ENCODE data around the gene COL16A1. TPM values are rescaled to one million over a fixed set of nuclear protein-coding genes. Genes with fewer than 3 reads are reported as not detected.

COL16A1 gene
- polyA plus RNA-seq, 1 experiment, result 35.4 TPM

GRCh38 chr1:31663622-31664452 lies 40.0 kb downstream of the COL16A1 start:
- no peaks in the 10 kb centered on the region for H3K9me3 ChIP-seq (ENCODE audit: control insufficient read depth, insufficient read depth, low read length)
- no peak overlapping the region for H3K27ac ChIP-seq (ENCODE audit: low read depth, low read length)
- H3K27me3 ChIP-seq (ENCODE audit: control insufficient read depth, insufficient read depth, low read length), result no peaks in the 10 kb centered on the region
- no peak for DNase-seq (ENCODE audit: low read depth, low spot score)
- peak; percentile 92 for TF ChIP-seq CTCF (IDR thresholded peaks at IDR 0.05; ENCODE audit: low read depth, low read length)
- CTCF ChIA-PET, result interaction anchor here (0.7 to 6.5 kb wide), 12 partner anchors 39 to 300 kb away, joined by 3 to 52 read pairs (median 6); partner anchors contain the start of gene COL16A1
- no peak overlapping the region for H3K4me3 ChIP-seq (ENCODE audit: low read depth, low read length)
- POLR2A ChIA-PET, result interaction anchor here (0.9 to 1.1 kb wide), 4 partner anchors 41 to 126 kb away, joined by 3 to 5 read pairs (median 3); no protein-coding TSS in a partner anchor

- H3K27ac ChIP-seq (ENCODE audit: low read depth, low read length), result no peak overlapping the region
- ChIA-PET CTCF (interaction anchor here (1.1 to 6.5 kb wide), 6 partner anchors 43 to 303 kb away, joined by 3 to 52 read pairs (median 8); no protein-coding TSS in a partner anchor), POLR2A (interaction anchor here (0.6 kb wide), 1 partner anchor 127 kb away, joined by 7 read pairs; no protein-coding TSS in a partner anchor)
- no peaks in the 10 kb centered on the region for H3K9me3 ChIP-seq (ENCODE audit: control insufficient read depth, insufficient read depth, low read length)
- no peaks in the 10 kb centered on the region for H3K27me3 ChIP-seq (ENCODE audit: control insufficient read depth, insufficient read depth, low read length)
- no peak for TF ChIP-seq CTCF (IDR thresholded peaks at IDR 0.05; ENCODE audit: low read depth, low read length)
- no peak for DNase-seq (ENCODE audit: low read depth, low spot score)
- H3K4me3 ChIP-seq (ENCODE audit: low read depth, low read length), result no peak overlapping the region
Measured at GRCh38 chr1:31662463-31662862, 41.4 kb downstream of the COL16A1 start.

- POLR2A ChIA-PET, result interaction anchor here (0.6 to 0.9 kb wide), 2 partner anchors 84 to 127 kb away, joined by 3 read pairs; no protein-coding TSS in a partner anchor
- CTCF ChIA-PET, result interaction anchor here (0.7 to 6.5 kb wide), 5 partner anchors 13 to 303 kb away, joined by 3 to 52 read pairs (median 10); no protein-coding TSS in a partner anchor
- no peak for DNase-seq (ENCODE audit: low read depth, low spot score)
Measured at GRCh38 chr1:31661856-31662255, 42.0 kb downstream of the COL16A1 start.

GRCh38 chr1:31660871-31661455 lies 42.9 kb downstream of the COL16A1 start:
- CTCF ChIA-PET, result interaction anchor here (0.7 to 6.5 kb wide), 5 partner anchors 14 to 128 kb away, joined by 3 to 52 read pairs (median 10); no protein-coding TSS in a partner anchor
- H3K4me3 ChIP-seq (ENCODE audit: low read depth, low read length), result no peak overlapping the region

More at GRCh38 chr1:31661856-31662255, 42.0 kb downstream of the COL16A1 start:
- Histone ChIP-seq H3K27me3 (ENCODE audit: control insufficient read depth, insufficient read depth, low read length) (no peaks in the 10 kb centered on the region), H3K4me3 (ENCODE audit: low read depth, low read length) (no peak overlapping the region), H3K9me3 (ENCODE audit: control insufficient read depth, insufficient read depth, low read length) (no peaks in the 10 kb centered on the region), H3K27ac (ENCODE audit: low read depth, low read length) (no peak overlapping the region)
- TF ChIP-seq CTCF (IDR thresholded peaks at IDR 0.05; ENCODE audit: low read depth, low read length), result no peak

More at GRCh38 chr1:31660871-31661455, 42.9 kb downstream of the COL16A1 start:
- no peak overlapping the region for H3K27ac ChIP-seq (ENCODE audit: low read depth, low read length)
- no peaks in the 10 kb centered on the region for H3K9me3 ChIP-seq (ENCODE audit: control insufficient read depth, insufficient read depth, low read length)
- POLR2A ChIA-PET, result interaction anchor here (0.6 to 0.9 kb wide), 2 partner anchors 85 to 128 kb away, joined by 3 read pairs; no protein-coding TSS in a partner anchor
- no peak for TF ChIP-seq CTCF (IDR thresholded peaks at IDR 0.05; ENCODE audit: low read depth, low read length)
- DNase-seq (ENCODE audit: low read depth, low spot score), result no peak
- no peaks in the 10 kb centered on the region for H3K27me3 ChIP-seq (ENCODE audit: control insufficient read depth, insufficient read depth, low read length)
